Measurements from ENCODE around the gene LONP2. TPM values are rescaled to one million over a fixed set of nuclear protein-coding genes. Genes with fewer than 3 reads are reported as not detected.

LONP2 gene
- total and polyA plus RNA-seq, 2 of the 13 experiments (the other 11 are each of a cell fraction or from before 2014, with no cell fraction given) = 39.2 to 63.3 TPM

GRCh38 chr16:48353565-48354163 is 109.6 kb downstream of the LONP2 start:
- intact Hi-C loops (cut with micrococcal nuclease; ENCODE audit: unreplicated experiment) = loop anchor here (1.0 to 2.0 kb wide), 4 partner anchors 82 to 269 kb away; no protein-coding TSS in a partner anchor
- TF ChIP-seq FOXK1 (CRISPR knock-in tag; IDR thresholded peaks at IDR 0.05; ENCODE audit: borderline replicate concordance, low read depth) (peak; percentile 51; the same call in 1 of the 2 replicates), GMEB1 (CRISPR knock-in tag; IDR thresholded peaks at IDR 0.05; ENCODE audit: borderline replicate concordance) (no peak), FOSL2 (CRISPR knock-in tag; IDR thresholded peaks at IDR 0.05) (peak; percentile 41), DRAP1 (CRISPR knock-in tag; IDR thresholded peaks at IDR 0.05) (no peak), CTCF (CRISPR knock-in tag; IDR thresholded peaks at IDR 0.05) (peak; percentile 90), SOX13 (IDR thresholded peaks at IDR 0.05) (no peak), SOX13 (CRISPR knock-in tag; conservative IDR thresholded peaks at IDR 0.05 in 1 of 2, IDR thresholded peaks at IDR 0.05 in 1 of 2) (peak in 1 of 2 experiments; percentile 22; a peak in 1 of 4 replicates), ZNF609 (CRISPR knock-in tag; IDR thresholded peaks at IDR 0.05; ENCODE audit: borderline replicate concordance) (no peak), MIXL1 (CRISPR knock-in tag; IDR thresholded peaks at IDR 0.05) (0 out of 2 replicates have a peak, but pooled peaks have one; percentile 42), CEBPG (CRISPR knock-in tag; IDR thresholded peaks at IDR 0.05) (0 out of 2 replicates have a peak, but pooled peaks have one; percentile 24), ERF (CRISPR knock-in tag; IDR thresholded peaks at IDR 0.05) (0 out of 2 replicates have a peak, but pooled peaks have one; percentile 43)
- TF ChIP-seq, protein P1, sequence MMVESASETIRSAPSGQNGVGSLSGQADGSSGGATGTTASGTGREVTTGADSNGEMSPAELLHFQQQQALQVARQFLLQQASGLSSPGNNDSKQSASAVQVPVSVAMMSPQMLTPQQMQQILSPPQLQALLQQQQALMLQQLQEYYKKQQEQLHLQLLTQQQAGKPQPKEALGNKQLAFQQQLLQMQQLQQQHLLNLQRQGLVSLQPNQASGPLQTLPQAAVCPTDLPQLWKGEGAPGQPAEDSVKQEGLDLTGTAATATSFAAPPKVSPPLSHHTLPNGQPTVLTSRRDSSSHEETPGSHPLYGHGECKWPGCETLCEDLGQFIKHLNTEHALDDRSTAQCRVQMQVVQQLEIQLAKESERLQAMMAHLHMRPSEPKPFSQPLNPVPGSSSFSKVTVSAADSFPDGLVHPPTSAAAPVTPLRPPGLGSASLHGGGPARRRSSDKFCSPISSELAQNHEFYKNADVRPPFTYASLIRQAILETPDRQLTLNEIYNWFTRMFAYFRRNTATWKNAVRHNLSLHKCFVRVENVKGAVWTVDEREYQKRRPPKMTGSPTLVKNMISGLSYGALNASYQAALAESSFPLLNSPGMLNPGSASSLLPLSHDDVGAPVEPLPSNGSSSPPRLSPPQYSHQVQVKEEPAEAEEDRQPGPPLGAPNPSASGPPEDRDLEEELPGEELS (CRISPR knock-in tag; IDR thresholded peaks at IDR 0.05) = 0 out of 2 replicates have a peak, but pooled peaks have one; percentile 30

More at GRCh38 chr16:48353565-48354163, 109.6 kb downstream of the LONP2 start:
- in situ Hi-C loops (cut with HindIII; ENCODE audit: extremely low pct_ligation_motif_present, low pct_unique_long_range_greater_than_20kb) = no loop called here
- peaks cover 6% of the 10 kb centered on the region for H3K79me2 ChIP-seq (ENCODE audit: insufficient read depth, low read length)
- no peak overlapping the region for H2AFZ ChIP-seq (ENCODE audit: low read length)
- no peaks in the 10 kb centered on the region for H3K4me1 ChIP-seq (ENCODE audit: insufficient read depth, low read length)
- no peaks in the 10 kb centered on the region for H3K27me3 ChIP-seq (ENCODE audit: control insufficient read depth in 1 of 2, insufficient read depth in 2 of 2, low read length in 2 of 2)
- ChIA-PET CTCF (ENCODE audit: low intra/inter-chr PET ratio, low total read pairs) (interaction anchor here (0.7 to 2.8 kb wide), 9 partner anchors 20 to 277 kb away, joined by 3 to 38 read pairs (median 5); no protein-coding TSS in a partner anchor), POLR2A (interaction anchor here (0.7 to 2.8 kb wide), 6 partner anchors 12 to 277 kb away, joined by 3 to 9 read pairs (median 4); no protein-coding TSS in a partner anchor)
- H3K4me3 ChIP-seq (replicated peaks in 1 of 3; ENCODE audit: insufficient read depth in 1 of 3, low read depth in 2 of 3, low read length in 3 of 3) = no peak overlapping the region
- H3K9me3 ChIP-seq (ENCODE audit: low read length) = no peaks in the 10 kb centered on the region
- no TSS peak for BruUV-seq (replicated peaks)
- no peaks in the 10 kb centered on the region for H4K20me1 ChIP-seq (ENCODE audit: insufficient read depth, low read length)
- no peak overlapping the region for H3K9ac ChIP-seq (ENCODE audit: insufficient read depth, low read depth, low read length)
- H3K4me2 ChIP-seq (ENCODE audit: low read depth, low read length) = no peak overlapping the region
- DNase-seq (ENCODE audit: low spot score) = peak; percentile 78
- 38% methylated on average over 7 of the region's 7 CpGs for WGBS (ENCODE audit: low lambda C conversion rate)
- H3K27ac ChIP-seq (ENCODE audit: extremely low read length, insufficient read depth, low read length) = no peak overlapping the region
- peak; percentile 89 for ATAC-seq
- H3K36me3 ChIP-seq (replicated peaks in 1 of 2; ENCODE audit: control insufficient read depth in 1 of 2, insufficient read depth in 2 of 2, low read length in 2 of 2) = peaks cover 8 to 52% of the 10 kb centered on the region in 2 experiments
- FAIRE-seq = peak; percentile 70
